Activated CD8-positive, alpha-beta memory T cell treated with anti-CD3 and anti-CD28 coated beads, Interleukin-2, amount 50 U/mL, for 1 hour (primary cell): ENCODE data around the gene GNA14.
"Not testable (repeated sequence)": the region's sequence is repeated elsewhere in the genome, so short reads cannot be mapped to it uniquely, and the experiment has no call there.

Experiments
- DNase-seq: peaks from one replicate; pipeline ENCODE4 v3.0.0-alpha.2; 2020; ENCODE audit errors: extremely low read depth

The GNA14 gene

DNA sequence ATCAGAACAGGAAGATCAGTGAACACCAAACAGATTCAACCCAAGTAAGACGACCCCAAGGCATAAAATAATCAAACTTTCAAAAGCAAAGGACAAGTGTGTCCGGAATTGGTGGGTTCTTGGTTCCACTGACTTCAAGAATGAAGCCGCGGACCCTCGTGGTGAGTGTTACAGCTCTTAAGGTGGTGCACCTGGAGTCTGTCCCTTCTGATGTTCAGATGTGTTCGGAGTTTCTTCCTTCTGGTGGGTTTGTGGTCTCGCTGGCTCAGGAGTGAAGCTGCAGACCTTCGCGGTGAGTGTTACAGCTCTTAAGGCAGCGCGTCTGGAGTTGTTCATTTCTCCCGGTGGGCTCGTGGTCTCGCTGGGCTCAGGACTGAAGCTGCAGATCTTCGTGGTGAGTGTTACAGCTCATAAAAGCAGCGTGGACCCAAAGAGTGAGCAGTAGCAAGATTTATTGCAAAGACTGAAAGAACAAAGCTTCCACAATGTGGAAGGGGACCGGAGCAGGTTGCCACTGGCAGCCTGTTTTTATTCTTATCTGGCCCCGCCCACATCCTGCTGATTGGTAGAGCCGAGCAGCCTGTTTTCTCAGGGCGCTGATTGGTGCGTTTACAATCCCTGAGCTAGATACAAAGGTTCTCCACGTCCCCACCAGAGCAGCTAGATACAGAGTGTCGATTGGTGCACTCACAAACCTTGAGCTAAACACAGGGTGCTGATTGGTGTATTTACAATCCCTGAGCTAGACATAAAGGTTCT is 158.5 kb downstream of the GNA14 start:
- DNase-seq = not testable (repeated sequence)

DNA sequence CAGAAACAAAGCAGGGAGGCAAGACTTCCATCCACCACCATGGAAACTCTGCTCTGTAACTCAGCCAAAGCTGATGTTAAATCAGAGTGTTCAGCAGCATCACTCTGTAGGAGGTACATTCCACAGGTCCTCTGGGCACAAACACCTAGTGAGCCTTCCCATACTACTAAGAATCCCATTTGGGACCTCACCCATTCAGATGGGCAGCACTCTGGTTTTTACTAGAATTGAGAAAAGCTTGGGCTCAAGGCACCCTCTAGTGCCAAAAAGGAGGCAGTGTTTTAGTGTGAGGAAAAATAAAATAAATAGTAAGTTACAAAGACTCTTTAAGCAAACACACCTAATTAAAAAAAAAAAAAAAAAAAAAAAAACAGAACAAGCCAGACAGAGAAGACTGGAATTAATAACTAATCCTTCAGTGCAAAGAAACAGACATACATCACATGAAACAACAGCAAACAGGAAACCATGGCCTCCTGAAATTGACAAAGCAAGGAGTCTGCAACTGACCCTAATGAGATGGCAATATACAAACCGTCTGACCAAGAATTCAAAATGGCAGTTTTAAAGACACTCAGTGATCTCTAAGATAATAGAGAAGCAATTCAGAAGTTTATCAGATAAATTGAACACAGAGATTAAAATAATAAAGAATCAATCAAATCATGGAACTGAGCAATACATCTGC is 159.5 kb downstream of the GNA14 start:
- DNase-seq = no peak

DNA sequence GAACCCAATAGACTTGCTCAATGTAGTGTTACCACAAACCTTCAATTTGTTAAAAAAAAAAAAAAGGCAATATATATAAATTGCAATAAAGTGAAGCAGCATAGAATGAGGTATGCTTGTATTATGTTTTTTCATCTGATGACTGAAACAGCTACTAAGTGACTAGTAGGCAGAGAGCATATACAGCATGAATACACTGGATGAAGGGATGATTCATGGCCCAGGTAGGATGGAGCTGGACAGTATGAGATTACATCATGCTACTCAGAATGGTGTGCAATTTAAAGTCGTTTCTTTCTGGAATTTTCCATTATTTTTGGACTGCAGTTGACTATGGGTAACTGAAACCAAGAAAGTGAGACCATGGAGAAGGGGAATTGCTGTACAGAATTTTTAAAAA is 161.2 kb downstream of the GNA14 start:
- DNase-seq = no peak

DNA sequence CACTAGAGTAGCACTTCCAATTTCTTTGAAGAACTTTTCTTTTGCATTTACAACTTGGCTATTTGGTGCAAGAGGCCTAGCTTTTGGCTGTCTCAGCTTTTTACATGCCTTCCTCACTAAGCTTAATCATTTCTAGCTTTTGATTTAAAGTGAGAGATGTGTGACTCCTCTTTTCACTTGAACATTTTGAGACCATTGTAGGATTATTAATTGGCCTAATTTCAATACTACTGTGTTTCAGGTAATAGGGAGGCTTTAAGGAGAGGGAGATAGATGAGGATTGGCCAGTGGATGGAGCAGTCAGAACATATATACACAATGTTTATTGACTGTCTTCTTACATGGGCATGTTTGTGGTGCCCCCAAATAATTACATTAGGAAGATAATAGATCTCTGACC is 161.7 kb downstream of the GNA14 start:
- DNase-seq = no peak

DNA sequence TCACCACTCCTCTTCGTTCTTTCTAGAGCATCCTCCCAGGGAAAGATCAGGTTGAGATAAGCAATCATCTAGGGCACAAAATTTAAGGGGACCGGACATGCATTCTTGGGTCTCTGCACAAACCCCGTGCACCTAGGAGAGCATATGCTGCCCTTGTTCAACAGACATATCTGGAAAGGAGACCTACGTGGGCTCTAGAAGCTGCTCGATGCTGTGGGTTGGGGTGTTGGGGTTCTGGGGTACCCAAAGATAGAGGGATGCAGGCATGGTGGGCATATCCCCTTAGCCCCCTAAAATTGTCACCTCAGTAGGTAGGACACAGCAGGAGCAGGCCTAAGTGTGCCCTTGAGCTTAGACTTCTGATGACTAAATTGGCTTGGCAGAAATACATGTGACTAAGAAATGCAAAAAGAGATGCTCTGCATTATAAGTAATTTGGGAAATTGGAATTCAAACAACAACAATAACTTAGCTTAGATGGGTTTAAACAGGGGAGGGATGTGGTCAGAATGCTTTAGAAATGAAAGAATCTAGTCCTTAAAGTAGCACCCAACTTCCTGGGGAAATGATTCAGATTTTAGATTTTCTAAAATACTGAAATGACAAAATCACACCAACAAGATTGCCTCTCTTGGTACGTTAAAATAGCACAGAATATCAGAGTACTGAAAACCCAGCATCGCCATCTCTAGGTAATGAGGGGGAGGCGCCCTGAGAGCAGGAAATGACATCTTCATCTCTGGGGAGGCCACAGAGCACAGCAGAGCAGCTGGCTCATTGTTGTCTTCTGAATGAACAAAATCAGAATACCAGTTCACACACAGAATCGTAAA is 172.3 kb downstream of the GNA14 start:
- no peak for DNase-seq

DNA sequence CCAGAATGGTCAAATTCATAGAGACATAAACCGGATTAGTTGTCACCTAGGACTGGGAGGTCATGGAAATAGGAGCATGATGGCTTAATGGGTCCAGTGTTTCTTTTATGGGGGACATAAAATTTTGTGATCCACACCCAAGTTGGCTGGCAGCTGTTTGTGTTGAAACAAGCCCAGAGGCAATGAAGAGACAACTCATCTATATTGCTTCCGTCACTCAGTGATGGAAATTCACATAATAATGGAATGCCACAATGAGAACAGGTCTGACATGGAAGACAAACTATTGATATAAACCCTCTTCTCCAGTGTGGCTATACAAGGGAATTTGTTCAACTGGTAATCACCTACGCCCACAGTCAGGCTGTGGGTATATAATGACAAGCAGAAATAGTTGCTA is 173.2 kb downstream of the GNA14 start:
- DNase-seq = no peak

DNA sequence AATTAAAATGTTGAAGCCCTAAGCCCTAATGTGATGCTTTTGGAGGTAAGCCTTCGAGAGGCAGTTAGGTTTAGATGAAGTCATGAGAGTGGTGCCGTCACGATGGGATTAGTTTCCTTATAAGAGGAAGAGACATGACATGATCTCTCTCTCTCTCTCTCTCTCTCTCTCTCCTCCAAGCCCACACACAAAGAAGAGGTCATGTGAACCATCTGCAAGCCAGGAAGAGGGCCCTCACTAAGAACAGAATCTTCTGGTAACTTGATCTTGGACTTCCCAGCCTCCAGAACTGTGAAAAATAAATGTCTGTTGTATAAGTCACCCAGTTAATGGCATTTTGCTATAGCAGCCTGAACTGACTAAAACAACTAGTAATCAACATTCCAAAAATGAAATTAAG is 175.5 kb downstream of the GNA14 start:
- no peak for DNase-seq

DNA sequence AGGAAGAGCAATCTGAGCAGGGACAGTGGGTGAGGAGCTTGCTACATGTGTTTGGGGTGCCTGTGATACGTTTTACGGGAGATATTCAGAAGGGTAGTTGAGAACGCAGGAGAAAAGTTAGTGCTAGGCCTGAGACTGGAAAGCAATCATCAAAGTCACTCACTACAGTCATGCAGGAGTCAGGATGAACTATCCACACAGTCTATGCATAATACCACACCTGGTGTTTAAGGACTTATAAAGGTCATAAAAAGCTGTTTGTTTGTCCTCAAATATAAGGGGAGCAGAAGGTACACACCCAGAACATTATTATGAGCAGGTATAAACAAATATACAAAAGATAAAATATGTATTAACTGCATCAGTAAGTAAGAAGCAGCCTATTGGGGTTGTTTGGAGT is 176.6 kb downstream of the GNA14 start:
- no peak for DNase-seq

DNA sequence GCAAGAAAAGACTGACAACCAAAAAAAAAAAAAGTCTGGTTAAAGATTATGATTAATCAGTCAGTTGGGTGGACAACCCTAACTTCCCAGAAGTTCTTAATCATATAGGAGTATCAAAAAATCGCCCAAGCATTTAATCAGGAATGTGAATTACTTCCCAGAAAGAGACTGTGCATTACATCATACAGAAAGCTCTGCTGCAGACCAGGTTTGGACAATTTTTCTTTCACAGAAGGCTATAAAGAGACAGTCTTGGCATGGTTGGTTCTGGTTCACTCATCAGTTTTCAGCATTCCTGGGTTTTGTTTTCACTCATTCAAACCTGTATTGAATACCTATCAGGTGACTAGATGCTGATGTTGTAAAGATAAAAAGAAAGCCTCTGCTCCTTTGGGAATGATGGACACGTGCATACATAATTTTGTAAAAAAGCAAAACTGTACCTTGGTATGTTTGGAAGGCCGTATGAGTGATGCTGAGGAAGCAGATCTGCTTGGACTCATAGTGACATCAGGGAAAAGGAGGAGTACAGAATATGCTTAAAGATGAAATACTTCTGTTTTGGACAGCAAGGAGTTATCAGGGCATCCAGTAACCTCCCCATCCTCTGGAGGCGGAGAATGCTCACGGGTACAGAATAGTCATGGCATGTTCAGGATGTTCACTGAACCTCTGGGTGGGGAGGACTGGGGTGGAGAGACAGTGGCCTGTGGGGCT is 178.4 kb downstream of the GNA14 start:
- DNase-seq = no peak

DNA sequence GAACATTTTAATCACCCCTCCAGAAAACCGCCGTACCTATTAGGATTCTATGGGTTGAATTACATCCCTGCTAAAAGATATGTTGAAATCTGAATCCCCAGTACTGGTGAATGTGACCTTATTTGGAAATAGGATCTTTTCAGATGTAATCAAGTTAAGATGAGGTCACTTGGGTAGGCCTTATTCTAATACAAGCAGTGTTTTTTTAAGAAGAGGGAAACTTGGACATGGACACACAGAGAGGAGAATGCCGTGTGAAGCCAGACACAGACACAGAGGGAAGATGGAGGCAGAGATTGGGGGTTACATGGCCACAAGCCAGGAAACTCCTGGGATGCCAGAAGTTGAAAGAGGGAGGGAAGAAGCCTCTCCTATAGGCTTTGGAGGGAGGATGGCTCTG is 183.5 kb downstream of the GNA14 start:
- no peak for DNase-seq

DNA sequence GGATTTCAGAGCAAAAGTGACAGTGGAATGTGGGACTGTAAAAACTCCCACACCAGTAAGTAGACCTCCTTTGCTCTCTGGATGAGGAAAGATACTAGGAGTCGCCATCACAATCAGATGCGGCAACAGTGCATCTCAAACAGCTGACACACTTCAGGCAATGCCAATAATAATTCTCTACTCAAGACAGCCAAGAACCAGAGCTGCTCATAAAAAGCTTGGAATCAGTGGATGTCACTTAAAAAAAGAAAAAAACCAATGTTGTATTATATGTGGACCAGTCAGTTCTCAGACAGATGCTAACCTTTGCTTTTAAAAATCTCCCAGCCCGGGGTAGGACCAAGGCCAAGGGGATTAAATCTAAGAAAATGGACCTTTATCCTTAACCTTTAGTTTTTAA is 185.0 kb downstream of the GNA14 start:
- no peak for DNase-seq

DNA sequence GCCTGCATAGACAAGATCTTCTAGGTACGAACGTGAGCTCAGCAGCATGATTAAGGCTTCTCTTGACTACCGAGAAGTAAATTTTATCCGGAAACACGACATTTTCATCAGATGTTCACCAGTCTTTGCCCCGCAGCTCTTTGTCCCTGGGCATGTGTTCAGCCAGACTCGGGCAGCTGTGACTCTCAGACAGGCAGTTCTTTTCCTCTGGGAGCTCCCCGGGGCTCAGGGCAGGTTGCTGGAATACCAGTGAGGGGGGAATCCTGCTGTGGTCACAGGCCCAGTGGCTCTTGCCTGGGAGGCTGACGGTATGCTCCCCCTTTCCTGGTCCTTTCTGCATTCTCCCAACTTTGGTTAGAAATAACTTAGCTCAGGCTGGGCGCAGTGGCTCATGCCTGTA is 186.1 kb downstream of the GNA14 start:
- no peak for DNase-seq

DNA sequence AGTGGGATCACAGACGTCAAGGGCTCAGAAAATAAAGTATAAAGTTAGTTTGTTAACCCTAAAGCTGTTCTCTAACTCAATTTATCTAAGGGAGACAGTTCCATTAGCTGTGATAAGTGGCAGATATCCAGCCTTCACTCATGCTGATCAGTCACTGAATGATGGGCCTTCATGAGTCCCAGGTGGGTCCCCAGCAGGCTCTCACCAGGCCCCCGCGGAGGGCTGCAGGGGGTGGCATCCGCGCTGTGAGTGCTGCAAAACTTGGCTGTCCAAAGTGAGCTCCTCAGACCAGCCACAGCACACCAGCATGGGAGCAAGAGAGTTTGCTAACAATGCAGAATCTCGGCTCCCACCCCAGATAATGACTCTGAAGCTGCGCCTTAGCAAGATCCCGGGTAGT is 187.2 kb downstream of the GNA14 start:
- DNase-seq = no peak

DNA sequence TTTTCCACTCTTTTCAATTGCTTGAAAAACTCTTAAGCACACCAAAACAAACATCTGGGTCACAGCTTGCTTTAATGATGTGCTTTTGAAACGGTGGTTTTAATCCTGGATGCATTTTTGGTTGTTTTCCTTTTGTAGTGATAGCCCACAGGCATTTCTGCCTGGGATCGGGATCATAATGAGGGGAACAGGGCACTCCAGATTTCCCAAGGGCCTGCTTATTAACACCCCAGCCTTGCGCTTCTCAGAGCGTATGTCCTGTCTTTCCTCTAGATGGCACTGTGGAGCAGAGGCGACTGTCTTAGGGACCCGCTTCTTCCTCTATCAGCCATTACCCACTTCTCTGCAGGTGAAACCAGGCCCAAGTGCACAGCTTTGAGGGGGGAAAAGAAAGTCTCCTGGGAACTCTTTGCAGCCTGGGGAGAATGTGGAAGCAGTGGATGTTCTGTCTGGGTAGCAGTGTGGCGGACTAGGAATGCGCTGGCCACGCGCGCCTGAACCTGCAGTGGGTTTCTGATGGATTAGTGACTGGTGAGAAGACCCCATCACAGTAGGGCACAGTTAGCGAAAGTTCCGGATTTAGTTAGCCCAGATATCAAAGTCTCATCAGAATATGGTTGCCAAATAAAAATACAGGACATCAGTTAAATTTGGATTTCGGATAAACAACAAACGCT is 190.1 kb downstream of the GNA14 start:
- DNase-seq = peak; percentile 9

DNA sequence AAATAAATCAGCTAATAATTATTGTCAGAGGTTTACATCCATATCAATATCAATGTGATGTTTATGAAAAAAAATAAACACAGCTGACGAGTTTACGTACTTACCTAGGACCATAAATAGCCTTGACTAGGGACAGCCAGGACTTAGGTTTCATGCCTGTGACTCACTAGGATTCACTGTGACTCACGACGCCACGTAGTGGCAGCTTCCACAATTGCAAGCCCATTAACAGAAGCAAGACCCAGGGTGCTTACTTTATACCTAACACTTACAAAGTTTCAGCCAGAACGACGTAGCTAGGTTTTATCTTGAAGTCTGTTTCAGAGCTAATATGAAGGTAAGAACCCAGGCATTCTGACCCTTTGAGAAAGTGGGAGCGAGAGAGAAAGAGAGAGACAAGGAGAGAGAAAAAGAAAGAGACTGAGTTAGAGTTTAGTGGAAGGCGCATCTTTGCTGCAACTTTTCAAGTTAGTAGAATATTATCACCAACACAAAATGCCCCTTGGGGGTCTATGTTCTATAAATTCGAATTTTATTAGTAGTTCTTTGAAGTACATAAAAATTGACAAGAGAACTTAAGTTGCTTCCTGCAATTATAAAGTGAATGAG is 191.2 kb downstream of the GNA14 start:
- DNase-seq = peak; percentile 29

DNA sequence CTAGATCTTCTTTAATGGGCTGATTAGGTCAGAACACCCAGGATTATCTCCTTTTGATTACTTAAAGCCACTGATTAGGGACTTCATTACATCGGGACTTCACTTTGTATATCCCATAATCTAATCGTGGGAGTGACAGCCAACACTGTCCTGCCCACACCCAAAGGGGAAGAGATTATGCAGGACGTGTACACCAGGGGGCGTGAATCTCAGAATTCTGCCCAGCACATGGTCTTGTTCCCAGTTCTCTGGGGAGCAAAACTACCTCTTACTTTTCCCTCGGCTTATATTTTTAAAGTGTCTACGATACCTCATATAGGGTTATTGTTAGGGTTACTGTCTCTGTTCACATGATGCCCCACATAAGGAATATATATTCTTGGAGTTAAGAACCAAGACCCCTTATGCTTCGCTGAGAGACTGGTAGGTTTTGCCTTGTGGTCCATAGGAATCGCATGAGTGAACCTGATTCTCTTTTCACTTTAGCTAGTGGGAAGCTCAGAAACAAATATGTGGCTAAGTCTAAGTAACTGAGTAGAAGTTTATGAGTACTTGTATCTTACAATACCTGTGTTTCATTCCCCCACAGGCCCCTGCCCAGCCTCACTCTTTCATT is 192.7 kb downstream of the GNA14 start:
- DNase-seq = no peak

DNA sequence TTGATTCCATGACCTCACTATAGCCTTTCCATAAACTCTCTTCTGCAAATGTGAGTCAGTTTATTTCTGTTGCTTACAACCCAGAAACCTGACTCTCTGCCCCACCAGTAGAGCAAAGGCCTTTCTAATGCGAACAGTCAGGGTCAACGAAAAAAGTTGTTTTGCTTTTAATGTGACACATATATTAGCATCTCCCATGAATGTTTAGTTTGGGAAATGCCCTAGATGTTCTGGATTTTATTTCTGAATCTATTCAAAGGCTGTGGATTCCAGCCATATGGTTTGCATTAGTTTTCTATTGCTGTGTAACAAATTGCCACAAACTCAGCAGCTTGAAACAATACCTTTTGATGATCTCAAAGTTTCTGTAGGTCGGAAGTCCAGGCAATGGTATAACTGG is 193.5 kb downstream of the GNA14 start:
- no peak for DNase-seq

DNA sequence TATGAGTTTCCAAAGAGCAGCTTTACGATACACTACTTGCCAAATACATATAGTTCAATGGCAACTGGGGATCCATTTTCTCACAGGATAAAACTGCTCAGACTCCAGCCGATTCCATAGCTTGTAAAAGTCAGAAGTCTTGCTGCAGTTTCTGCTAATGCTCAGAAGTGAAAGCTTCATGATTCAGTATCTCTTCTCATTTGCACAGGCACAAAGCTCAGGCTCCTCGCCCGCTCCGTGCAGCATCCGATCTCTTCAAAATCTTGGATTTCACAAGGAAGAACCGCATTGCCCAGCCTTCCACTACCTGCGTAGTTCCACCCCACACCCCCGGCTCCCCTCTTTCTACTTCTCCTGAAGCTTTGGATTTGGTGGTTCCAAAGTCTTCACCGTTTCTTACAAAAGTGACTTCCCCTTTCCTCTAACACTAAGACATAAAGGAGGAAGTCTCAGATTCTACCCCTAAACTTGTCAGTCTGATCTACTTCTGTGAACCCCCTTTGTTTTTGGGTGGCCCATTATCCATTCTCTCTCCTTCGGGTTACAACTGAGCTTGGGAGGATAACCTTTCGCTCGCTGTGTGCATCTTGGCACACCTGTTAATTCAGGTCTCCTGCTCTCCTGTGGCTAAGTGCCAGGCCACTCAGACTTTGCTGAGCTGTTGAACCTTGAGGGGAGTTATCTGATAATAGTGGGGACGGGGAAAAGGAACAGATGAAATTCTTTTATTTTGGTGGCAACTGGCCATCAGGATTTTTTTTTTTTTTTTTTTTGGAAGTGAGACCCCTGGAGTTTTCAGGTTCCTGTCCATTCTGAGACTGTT is 194.1 kb downstream of the GNA14 start:
- no peak for DNase-seq

DNA sequence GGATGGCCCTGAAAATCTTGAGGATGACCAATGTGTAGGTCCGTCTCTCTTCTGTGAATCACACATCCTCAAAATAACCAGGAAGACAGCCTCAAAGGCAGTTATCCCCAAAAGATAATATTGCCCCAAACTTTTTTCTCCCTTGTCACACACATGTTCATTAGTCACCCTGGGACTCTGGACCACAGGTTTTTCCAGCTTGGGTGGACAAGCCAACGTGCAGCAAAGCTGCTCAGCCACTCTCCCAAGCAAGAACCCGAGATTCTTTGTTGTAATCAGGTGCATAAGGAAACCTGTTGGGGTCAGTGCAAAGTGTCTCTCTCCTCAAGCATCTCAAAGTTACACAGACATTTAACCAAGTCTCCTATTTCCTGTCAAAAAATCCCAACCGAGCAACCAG is 196.6 kb downstream of the GNA14 start:
- no peak for DNase-seq

DNA sequence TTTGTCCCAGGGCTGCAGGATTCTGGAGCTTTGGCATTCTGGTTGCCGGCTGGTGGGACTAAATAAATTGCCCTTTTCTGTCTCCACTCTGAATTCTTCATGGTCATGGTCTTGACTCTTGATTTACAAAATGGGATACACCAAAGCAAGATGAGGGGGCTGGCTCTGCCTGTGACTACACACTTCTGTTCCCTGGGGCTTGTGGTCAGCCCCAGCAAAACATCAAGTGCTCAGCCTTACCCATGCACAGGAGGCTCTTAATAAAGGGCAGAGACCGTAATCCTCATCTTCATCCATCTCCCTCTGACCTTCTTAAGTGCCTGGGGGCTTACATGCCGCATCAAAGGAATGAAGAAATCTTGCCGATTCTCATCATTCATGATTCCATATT is 198.0 kb downstream of the GNA14 start:
- DNase-seq = no peak
